PC-9 (cell line): ENCODE measurements around the gene U2SURP. TPM values are rescaled to one million over a fixed set of nuclear protein-coding genes. Genes with fewer than 3 reads are reported as not detected.

Source experiments
- BruUV-seq: library from RNA; stranded (reverse); fragments of 400-500 nt; replicated peaks from 2 replicates; lab custom pipeline; 2021; lab: Mats Ljungman, UMichigan
- CTCF ChIA-PET: fragments of 300-600 bp; sonication (Branson Sonifier 250); formaldehyde crosslinking; loops from one replicate; lab custom pipeline; 2022; ENCODE audit warnings: antibody characterized with exemption; lab: Charles Lee
- POLR2A ChIA-PET: fragments of 300-600 bp; sonication (Branson Sonifier 250); formaldehyde crosslinking; loops from one replicate; lab custom pipeline; 2022; ENCODE audit warnings: antibody characterized with exemption; ENCODE audit not compliant: unreplicated experiment; lab: Charles Lee
- DNase-seq, 2 experiments: peaks; one replicate each; pipeline versions ENCODE4 v3.0.0 to v3.0.0-alpha.2; 2015 to 2022; ENCODE audit warnings: mixed read lengths in 1 of 2
- H2AFZ ChIP-seq: fragments of 200-600 bp; sonication (generic); 2 replicates; pipeline ENCODE4 v1.8.1; 2017; ENCODE audit warnings: antibody characterized with exemption
- H3F3A ChIP-seq: fragments of 200-600 bp; sonication (generic); 2 replicates; pipeline ENCODE4 v1.8.1; 2017; ENCODE audit warnings: antibody characterized with exemption, mild to moderate bottlenecking, low read depth; ENCODE audit not compliant: insufficient read depth
- H3K27ac ChIP-seq: fragments of 200-600 bp; sonication (generic); 2 replicates; pipeline ENCODE4 v1.6.1; 2016; ENCODE audit warnings: mixed run types
- H3K27me3 ChIP-seq: fragments of 200-600 bp; sonication (generic); 2 replicates; pipeline ENCODE4 v1.6.1; 2016; ENCODE audit warnings: low read depth, mixed run types; ENCODE audit not compliant: insufficient read depth
- H3K36me3 ChIP-seq: fragments of 200-600 bp; sonication (generic); 2 replicates; pipeline ENCODE4 v1.6.1; 2016; ENCODE audit warnings: low read depth, mixed run types
- H3K4me1 ChIP-seq: fragments of 200-600 bp; sonication (generic); replicated peaks from 2 replicates; pipeline ENCODE4 v1.6.1; 2016; ENCODE audit warnings: mixed run types; ENCODE audit not compliant: insufficient read depth
- H3K4me2 ChIP-seq: fragments of 200-600 bp; sonication (generic); 2 replicates; pipeline ENCODE4 v1.6.1; 2017; ENCODE audit warnings: mixed run types
- H3K4me3 ChIP-seq: fragments of 200-600 bp; sonication (generic); 2 replicates; pipeline ENCODE4 v1.6.1; 2016; ENCODE audit warnings: mixed run types
- H3K79me2 ChIP-seq: fragments of 200-600 bp; sonication (generic); 2 replicates; pipeline ENCODE4 v1.6.1; 2017; ENCODE audit warnings: low read depth, mixed run types
- H3K9me2 ChIP-seq: fragments of 200-600 bp; sonication (generic); 2 replicates; pipeline ENCODE4 v1.8.1; 2017; ENCODE audit warnings: mild to moderate bottlenecking; ENCODE audit not compliant: insufficient read depth
- H3K9me3 ChIP-seq: fragments of 200-600 bp; sonication (generic); 2 replicates; pipeline ENCODE4 v1.8.1; 2016; ENCODE audit warnings: low read depth; ENCODE audit not compliant: insufficient read depth
- H4K20me1 ChIP-seq: fragments of 200-600 bp; sonication (generic); 2 replicates; pipeline ENCODE4 v1.8.1; 2017; ENCODE audit not compliant: insufficient read depth
- EZH2 ChIP-seq: fragments of 200-600 bp; sonication (generic); IDR thresholded peaks from 2 replicates; pipeline ENCODE4 v1.8.0; 2017; ENCODE audit warnings: antibody characterized with exemption, low read depth
- intact Hi-C: fragments of 100-400 bp; cut with micrococcal nuclease; formaldehyde crosslinking; loops from one replicate; pipeline ENCODE4 v1.10.0; 2022; ENCODE audit not compliant: unreplicated experiment
- total RNA-seq: library from RNA; stranded (reverse); gene quantifications from 2 replicates; pipeline ENCODE4 v1.2.3, GENCODE V29; 2021
- TF ChIP-seq, protein P1 (sequence below): fragments of 200-600 bp; sonication (generic); conservative IDR thresholded peaks from 2 replicates; pipeline ENCODE4 v1.6.1; 2017; ENCODE audit warnings: mixed run types, antibody characterized with exemption, mild to moderate bottlenecking, moderate library complexity

U2SURP gene
- total RNA-seq, 1 experiment from 2014 or later: 126 TPM

DNA sequence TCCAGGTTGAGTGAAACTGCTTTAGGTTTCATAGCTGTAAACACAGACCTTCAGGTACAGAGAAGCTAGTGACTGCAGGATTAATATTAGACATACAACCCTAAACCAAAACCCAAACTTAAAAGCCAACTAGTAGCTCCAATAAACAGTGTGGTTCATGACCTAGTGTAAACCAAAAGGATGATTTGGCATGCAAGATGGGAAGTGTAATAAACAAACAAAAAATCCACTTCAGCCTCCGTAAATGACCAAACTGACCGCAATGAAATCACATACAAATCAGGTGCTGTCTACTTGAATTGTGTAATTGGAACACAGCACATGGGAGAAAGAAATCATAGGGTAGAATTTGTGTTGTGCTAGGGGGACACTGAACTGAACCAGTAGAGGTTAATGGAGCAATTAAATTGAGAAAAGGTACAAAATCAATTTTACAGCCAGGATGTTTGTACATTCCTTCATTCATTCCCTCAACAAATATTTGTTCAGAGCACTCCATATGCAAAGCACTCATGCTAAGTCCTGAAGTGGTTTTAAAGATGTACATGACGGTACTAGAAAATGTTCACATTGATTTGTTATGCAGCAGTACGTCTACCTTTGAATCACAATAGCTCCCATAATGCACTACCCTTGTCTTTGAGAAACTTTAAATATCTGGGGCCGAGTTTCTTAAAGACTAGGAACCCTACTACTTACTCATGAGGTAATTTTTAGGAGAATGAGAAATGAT, 96.8 kb downstream of the U2SURP start:
- Histone ChIP-seq H2AFZ (no peak overlapping the region), H3K9me3 (no peaks in the 10 kb centered on the region), H3K27me3 (peaks cover 12% of the 10 kb centered on the region; the same call in 1 of the 2 replicates), H3K4me2 (no peak overlapping the region), H3K4me1 (no peaks in the 10 kb centered on the region), H3K27ac (no peak overlapping the region), H3K79me2 (no peaks in the 10 kb centered on the region), H3K4me3 (no peak overlapping the region), H3K9me2 (no peaks in the 10 kb centered on the region), H3F3A (no peaks in the 10 kb centered on the region), H4K20me1 (no peaks in the 10 kb centered on the region), H3K36me3 (no peaks in the 10 kb centered on the region)
- ChIA-PET POLR2A (interaction anchor here (0.7 kb wide), 2 partner anchors 38 to 734 kb away, joined by 4 to 6 read pairs; no protein-coding TSS in a partner anchor), CTCF (interaction anchor here (0.5 kb wide), 1 partner anchor 1250 kb away, joined by 3 read pairs; no protein-coding TSS in a partner anchor)
- no TSS peak for BruUV-seq
- TF ChIP-seq EZH2: no peak
- TF ChIP-seq, protein P1, sequence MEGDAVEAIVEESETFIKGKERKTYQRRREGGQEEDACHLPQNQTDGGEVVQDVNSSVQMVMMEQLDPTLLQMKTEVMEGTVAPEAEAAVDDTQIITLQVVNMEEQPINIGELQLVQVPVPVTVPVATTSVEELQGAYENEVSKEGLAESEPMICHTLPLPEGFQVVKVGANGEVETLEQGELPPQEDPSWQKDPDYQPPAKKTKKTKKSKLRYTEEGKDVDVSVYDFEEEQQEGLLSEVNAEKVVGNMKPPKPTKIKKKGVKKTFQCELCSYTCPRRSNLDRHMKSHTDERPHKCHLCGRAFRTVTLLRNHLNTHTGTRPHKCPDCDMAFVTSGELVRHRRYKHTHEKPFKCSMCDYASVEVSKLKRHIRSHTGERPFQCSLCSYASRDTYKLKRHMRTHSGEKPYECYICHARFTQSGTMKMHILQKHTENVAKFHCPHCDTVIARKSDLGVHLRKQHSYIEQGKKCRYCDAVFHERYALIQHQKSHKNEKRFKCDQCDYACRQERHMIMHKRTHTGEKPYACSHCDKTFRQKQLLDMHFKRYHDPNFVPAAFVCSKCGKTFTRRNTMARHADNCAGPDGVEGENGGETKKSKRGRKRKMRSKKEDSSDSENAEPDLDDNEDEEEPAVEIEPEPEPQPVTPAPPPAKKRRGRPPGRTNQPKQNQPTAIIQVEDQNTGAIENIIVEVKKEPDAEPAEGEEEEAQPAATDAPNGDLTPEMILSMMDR: no peak
- intact Hi-C loops: no loop called here
- DNase-seq: no peak

DNA sequence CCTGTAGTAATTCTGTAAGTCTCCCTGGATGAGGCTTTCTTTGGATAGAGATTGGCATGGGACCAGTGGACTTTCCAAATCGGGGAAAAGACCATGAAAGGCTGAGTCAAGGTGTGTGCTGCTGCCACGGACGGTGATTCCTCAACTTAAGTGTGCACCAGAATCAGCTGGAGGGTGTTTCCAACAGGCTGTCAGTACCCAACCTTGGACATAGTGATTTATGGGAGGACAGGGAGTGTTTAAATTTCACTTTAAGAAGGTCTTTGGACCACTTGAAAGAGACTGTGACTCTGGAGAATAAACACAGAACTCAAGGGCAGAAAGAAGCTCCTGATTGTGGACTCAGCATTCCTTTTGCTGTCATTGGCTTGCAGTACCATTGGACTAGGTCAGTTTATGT, 97.8 kb downstream of the U2SURP start:
- Histone ChIP-seq H3K27ac (no peak overlapping the region), H3F3A (no peaks in the 10 kb centered on the region), H3K9me3 (no peaks in the 10 kb centered on the region), H4K20me1 (no peaks in the 10 kb centered on the region), H3K79me2 (no peaks in the 10 kb centered on the region), H2AFZ (no peak overlapping the region), H3K4me1 (no peaks in the 10 kb centered on the region), H3K27me3 (peaks cover 12% of the 10 kb centered on the region; the same call in 1 of the 2 replicates), H3K4me2 (no peak overlapping the region), H3K9me2 (no peaks in the 10 kb centered on the region), H3K4me3 (no peak overlapping the region), H3K36me3 (no peaks in the 10 kb centered on the region)
- ChIA-PET CTCF (no interaction called here), POLR2A (no interaction called here)
- DNase-seq: no peak
- TF ChIP-seq, protein P1: no peak
- no peak for TF ChIP-seq EZH2
- no TSS peak for BruUV-seq
- intact Hi-C loops: no loop called here

DNA sequence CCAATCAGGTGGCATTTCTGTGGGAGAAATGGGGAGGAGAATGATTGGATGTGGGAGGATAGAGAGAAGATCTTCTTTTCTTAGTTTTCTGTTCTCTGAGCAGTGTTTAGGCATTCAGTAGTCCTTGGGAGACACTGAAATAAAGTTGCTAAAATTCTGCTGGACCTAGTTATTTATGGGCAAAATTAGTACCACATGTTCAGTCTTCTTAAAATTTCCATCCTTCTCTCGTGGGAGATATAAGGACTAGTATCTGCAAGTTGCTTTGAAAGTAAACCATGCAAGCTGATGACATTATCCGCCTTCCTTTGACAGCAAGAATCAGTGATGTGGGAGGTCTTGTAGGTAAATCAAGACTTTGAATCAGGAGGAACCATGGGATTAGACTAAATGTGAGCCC, 98.3 kb downstream of the U2SURP start:
- no peak for DNase-seq
- Histone ChIP-seq H3K79me2 (no peaks in the 10 kb centered on the region), H3K27me3 (peaks cover 12% of the 10 kb centered on the region; the same call in 1 of the 2 replicates), H4K20me1 (no peaks in the 10 kb centered on the region), H3K9me3 (no peaks in the 10 kb centered on the region), H3K36me3 (no peaks in the 10 kb centered on the region), H3K27ac (no peak overlapping the region), H3K4me1 (no peaks in the 10 kb centered on the region), H3K4me2 (no peak overlapping the region), H3F3A (no peaks in the 10 kb centered on the region), H3K9me2 (no peaks in the 10 kb centered on the region), H2AFZ (no peak overlapping the region), H3K4me3 (no peak overlapping the region)
- ChIA-PET CTCF (no interaction called here), POLR2A (no interaction called here)
- BruUV-seq: no TSS peak
- intact Hi-C loops: no loop called here
- TF ChIP-seq, protein P1: no peak
- no peak for TF ChIP-seq EZH2
